Neural cell (in vitro differentiated cells): ENCODE data around the gene RPGRIP1L. TPM values are rescaled to one million over a fixed set of nuclear protein-coding genes. Genes with fewer than 3 reads are reported as not detected.

ENCODE experiments used
- H2AFZ ChIP-seq: fragments of 200-600, 300-800 bp; sonication (generic), shearing (Covaris generic); 2 replicates; pipeline ENCODE4 v1.6.0; 2014; ENCODE audit warnings: low read depth, mild to moderate bottlenecking, antibody characterized with exemption, low read length, moderate library complexity
- H3F3A ChIP-seq: fragments of 200-600 bp; shearing (Covaris generic); 2 replicates; pipeline ENCODE4 v1.6.1; 2016; ENCODE audit warnings: mild to moderate bottlenecking, moderate library complexity, mixed read lengths, antibody characterized with exemption, low read length; ENCODE audit not compliant: insufficient read depth, poor library complexity, severe bottlenecking
- H3K27ac ChIP-seq: fragments of 200-600, 300-800 bp; sonication (generic), shearing (Covaris generic); 2 replicates; pipeline ENCODE4 v1.5.1; 2014; ENCODE audit warnings: mild to moderate bottlenecking, low read length, moderate library complexity
- H3K27me3 ChIP-seq: fragments of 300-800, 200-600 bp; sonication (generic), shearing (Covaris generic); 2 replicates; pipeline ENCODE4 v1.6.0; 2014; ENCODE audit warnings: mild to moderate bottlenecking, low read depth, low read length, moderate library complexity; ENCODE audit not compliant: insufficient read depth
- H3K36me3 ChIP-seq: fragments of 300-800, 200-600 bp; sonication (generic), shearing (Covaris generic); 2 replicates; pipeline ENCODE4 v1.5.1; 2014; ENCODE audit warnings: mild to moderate bottlenecking, antibody characterized with exemption, low read length, moderate library complexity; ENCODE audit not compliant: insufficient read depth
- H3K4me2 ChIP-seq: fragments of 300-800, 200-600 bp; sonication (generic), shearing (Covaris generic); 2 replicates; pipeline ENCODE4 v1.6.0; 2014; ENCODE audit warnings: mild to moderate bottlenecking, low read length
- H3K4me3 ChIP-seq: fragments of 300-800, 200-600 bp; sonication (generic), shearing (Covaris generic); 2 replicates; pipeline ENCODE4 v1.5.1; 2014; ENCODE audit warnings: mild to moderate bottlenecking, low read length, moderate library complexity
- H3K79me2 ChIP-seq: fragments of 200-600 bp; shearing (Covaris generic); replicated peaks from 2 replicates; pipeline ENCODE4 v1.6.0; 2014; ENCODE audit warnings: mild to moderate bottlenecking, low read length, moderate library complexity; ENCODE audit not compliant: insufficient read depth
- H3K9ac ChIP-seq: fragments of 300-800, 200-600 bp; sonication (generic), shearing (Covaris generic); 2 replicates; pipeline ENCODE4 v1.6.1; 2016; ENCODE audit warnings: mild to moderate bottlenecking, low read length, mixed read lengths
- H3K9me2 ChIP-seq: fragments of 200-600 bp; shearing (Covaris generic); 2 replicates; pipeline ENCODE4 v1.6.1; 2016; ENCODE audit warnings: mild to moderate bottlenecking, low read length, mixed read lengths; ENCODE audit not compliant: insufficient read depth
- H3K9me3 ChIP-seq: fragments of 200-600, 300-800 bp; sonication (generic), shearing (Covaris generic); 2 replicates; pipeline ENCODE4 v1.6.1; 2016; ENCODE audit warnings: mild to moderate bottlenecking, mixed run types, low read length, moderate library complexity, mixed read lengths
- H4K20me1 ChIP-seq: fragments of 200-600 bp; shearing (Covaris generic); 2 replicates; pipeline ENCODE4 v1.6.1; 2016; ENCODE audit warnings: mild to moderate bottlenecking, mixed run types; ENCODE audit not compliant: insufficient read depth
- EP300 ChIP-seq: fragments of 450-650 bp; conservative IDR thresholded peaks from 2 replicates; pipeline ENCODE4 v1.6.1; 2014; ENCODE audit warnings: antibody characterized with exemption, mild to moderate bottlenecking, moderate library complexity; ENCODE audit not compliant: poor library complexity, severe bottlenecking
- EZH2 ChIP-seq: fragments of 200-600, 300-800 bp; shearing (Covaris generic), sonication (generic); IDR thresholded peaks from 2 replicates; pipeline ENCODE4 v1.6.1; 2014; ENCODE audit warnings: antibody characterized with exemption, low read length, borderline replicate concordance, mild to moderate bottlenecking; ENCODE audit not compliant: insufficient read depth, poor library complexity, severe bottlenecking
- MXI1 ChIP-seq: fragments of 450-650 bp; conservative IDR thresholded peaks from 2 replicates; pipeline ENCODE4 v1.6.1; 2014; ENCODE audit warnings: antibody characterized with exemption, mild to moderate bottlenecking; ENCODE audit not compliant: poor library complexity, severe bottlenecking
- POLR2AphosphoS5 ChIP-seq: IDR thresholded peaks from 2 replicates; pipeline ENCODE4 v1.6.1; 2012
- RAD21 ChIP-seq: fragments of 450-650 bp; conservative IDR thresholded peaks from 2 replicates; pipeline ENCODE4 v1.6.1; 2014; ENCODE audit warnings: antibody characterized with exemption, mild to moderate bottlenecking, moderate library complexity
- SMC3 ChIP-seq: fragments of 450-650 bp; conservative IDR thresholded peaks from 2 replicates; pipeline ENCODE4 v1.6.1; 2014; ENCODE audit warnings: antibody characterized with exemption, mild to moderate bottlenecking, moderate library complexity; ENCODE audit not compliant: poor library complexity
- TAF1 ChIP-seq: IDR thresholded peaks from 2 replicates; pipeline ENCODE4 v1.6.1; 2012; ENCODE audit warnings: low read depth
- polyA plus RNA-seq: library from polyadenylated mRNA; depleted of rRNA; stranded (reverse); fragments of >200 nt; gene quantifications from 2 replicates; pipeline ENCODE4 v1.2.3, GENCODE V29; 2014
- TF ChIP-seq, protein P1 (sequence below): IDR thresholded peaks from 2 replicates; pipeline ENCODE4 v1.6.1; 2012; ENCODE audit warnings: borderline replicate concordance

Gene RPGRIP1L
- polyA plus RNA-seq, 1 donor from 2014 or later: 24.6 TPM

DNA sequence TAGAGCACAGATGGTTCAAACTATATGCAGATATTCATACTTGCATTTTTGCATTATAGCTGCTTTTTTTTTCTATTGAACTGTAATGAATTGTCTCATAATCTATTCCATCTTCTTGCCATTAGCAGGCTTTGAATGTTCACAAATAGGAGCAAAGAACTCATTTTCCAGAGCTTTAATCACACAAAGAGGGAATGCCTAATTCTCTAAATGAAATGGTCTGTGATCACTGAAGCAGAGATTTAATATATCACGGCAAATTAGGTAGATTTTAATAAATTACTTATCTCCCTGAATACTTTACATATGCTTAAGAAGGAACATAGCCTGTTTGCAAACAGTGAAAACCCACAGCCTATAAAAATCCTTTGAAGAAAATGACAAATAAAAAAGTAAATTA lies 103.0 kb downstream of the RPGRIP1L start:
- Histone ChIP-seq H3K79me2 (no peaks in the 10 kb centered on the region), H3K9me3 (no peaks in the 10 kb centered on the region), H3K4me2 (no peak overlapping the region), H2AFZ (no peak overlapping the region), H3K4me3 (no peak overlapping the region), H3F3A (no peaks in the 10 kb centered on the region), H3K27ac (no peak overlapping the region), H3K36me3 (peaks cover 6% of the 10 kb centered on the region), H3K27me3 (peaks cover 1% of the 10 kb centered on the region), H3K9ac (no peak overlapping the region), H3K9me2 (no peaks in the 10 kb centered on the region), H4K20me1 (no peaks in the 10 kb centered on the region)
- TF ChIP-seq EP300 (no peak), SMC3 (no peak), RAD21 (no peak), TAF1 (no peak), POLR2AphosphoS5 (no peak), MXI1 (no peak), EZH2 (no peak)
- TF ChIP-seq, protein P1, sequence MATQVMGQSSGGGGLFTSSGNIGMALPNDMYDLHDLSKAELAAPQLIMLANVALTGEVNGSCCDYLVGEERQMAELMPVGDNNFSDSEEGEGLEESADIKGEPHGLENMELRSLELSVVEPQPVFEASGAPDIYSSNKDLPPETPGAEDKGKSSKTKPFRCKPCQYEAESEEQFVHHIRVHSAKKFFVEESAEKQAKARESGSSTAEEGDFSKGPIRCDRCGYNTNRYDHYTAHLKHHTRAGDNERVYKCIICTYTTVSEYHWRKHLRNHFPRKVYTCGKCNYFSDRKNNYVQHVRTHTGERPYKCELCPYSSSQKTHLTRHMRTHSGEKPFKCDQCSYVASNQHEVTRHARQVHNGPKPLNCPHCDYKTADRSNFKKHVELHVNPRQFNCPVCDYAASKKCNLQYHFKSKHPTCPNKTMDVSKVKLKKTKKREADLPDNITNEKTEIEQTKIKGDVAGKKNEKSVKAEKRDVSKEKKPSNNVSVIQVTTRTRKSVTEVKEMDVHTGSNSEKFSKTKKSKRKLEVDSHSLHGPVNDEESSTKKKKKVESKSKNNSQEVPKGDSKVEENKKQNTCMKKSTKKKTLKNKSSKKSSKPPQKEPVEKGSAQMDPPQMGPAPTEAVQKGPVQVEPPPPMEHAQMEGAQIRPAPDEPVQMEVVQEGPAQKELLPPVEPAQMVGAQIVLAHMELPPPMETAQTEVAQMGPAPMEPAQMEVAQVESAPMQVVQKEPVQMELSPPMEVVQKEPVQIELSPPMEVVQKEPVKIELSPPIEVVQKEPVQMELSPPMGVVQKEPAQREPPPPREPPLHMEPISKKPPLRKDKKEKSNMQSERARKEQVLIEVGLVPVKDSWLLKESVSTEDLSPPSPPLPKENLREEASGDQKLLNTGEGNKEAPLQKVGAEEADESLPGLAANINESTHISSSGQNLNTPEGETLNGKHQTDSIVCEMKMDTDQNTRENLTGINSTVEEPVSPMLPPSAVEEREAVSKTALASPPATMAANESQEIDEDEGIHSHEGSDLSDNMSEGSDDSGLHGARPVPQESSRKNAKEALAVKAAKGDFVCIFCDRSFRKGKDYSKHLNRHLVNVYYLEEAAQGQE: no peak

DNA sequence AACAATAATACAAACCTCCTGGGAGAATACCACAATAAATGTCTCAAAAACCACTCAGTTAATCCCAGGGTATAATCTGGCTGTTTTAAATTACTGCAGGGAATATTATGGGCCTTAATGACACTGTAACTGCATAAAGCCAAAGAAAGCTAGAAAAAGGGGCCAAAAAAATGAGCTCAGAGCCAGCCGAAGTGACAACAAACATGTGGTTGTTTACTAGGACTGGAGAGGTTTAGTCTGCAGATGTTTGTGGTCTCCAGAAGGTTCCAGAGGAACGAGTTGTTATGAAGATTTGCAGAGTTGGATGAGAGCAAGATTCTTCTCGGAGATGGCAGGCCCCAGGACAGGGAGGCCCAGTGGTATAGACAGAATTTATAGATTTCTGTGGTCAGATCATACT lies 103.5 kb downstream of the RPGRIP1L start:
- Histone ChIP-seq H3F3A (no peaks in the 10 kb centered on the region), H3K4me3 (no peak overlapping the region), H3K36me3 (peaks cover 2% of the 10 kb centered on the region), H3K4me2 (no peak overlapping the region), H3K9me2 (no peaks in the 10 kb centered on the region), H3K79me2 (no peaks in the 10 kb centered on the region), H3K9ac (no peak overlapping the region), H3K27ac (no peak overlapping the region), H4K20me1 (no peaks in the 10 kb centered on the region), H3K9me3 (no peaks in the 10 kb centered on the region), H2AFZ (no peak overlapping the region), H3K27me3 (no peaks in the 10 kb centered on the region)
- TF ChIP-seq EP300: no peak
- TF ChIP-seq EZH2: no peak
- TF ChIP-seq, protein P1: no peak
- no peak for TF ChIP-seq RAD21
